Activated naive CD4-positive, alpha-beta T cell treated with Interleukin-2 at 50 U/mL for 16 hours (primary cell): Measurements from ENCODE around the gene CLEC16A.

Source experiments
- DNase-seq: peaks from one replicate; pipeline ENCODE4 v3.0.0-alpha.2; 2020

Gene CLEC16A

DNA sequence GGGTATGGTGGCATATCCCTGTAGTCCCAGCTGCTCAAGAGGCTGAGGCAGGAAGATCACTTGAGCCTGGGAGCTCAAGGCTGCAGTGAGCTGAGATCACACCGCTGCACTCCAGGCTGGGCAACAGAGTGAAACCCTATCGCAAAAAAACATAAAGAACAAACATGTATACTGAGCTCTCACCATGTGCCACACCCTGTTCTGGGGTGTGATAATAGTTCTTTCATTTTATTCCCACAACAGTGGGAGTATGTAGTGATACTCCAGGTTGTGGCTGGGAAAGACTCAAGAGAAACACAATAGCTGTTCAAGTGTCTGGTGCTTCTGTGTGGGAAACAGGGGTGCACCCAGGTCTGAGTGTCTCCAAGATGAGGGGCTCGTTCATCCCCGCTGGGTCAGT, 221.0 kb downstream of the CLEC16A start:
- no peak for DNase-seq

DNA sequence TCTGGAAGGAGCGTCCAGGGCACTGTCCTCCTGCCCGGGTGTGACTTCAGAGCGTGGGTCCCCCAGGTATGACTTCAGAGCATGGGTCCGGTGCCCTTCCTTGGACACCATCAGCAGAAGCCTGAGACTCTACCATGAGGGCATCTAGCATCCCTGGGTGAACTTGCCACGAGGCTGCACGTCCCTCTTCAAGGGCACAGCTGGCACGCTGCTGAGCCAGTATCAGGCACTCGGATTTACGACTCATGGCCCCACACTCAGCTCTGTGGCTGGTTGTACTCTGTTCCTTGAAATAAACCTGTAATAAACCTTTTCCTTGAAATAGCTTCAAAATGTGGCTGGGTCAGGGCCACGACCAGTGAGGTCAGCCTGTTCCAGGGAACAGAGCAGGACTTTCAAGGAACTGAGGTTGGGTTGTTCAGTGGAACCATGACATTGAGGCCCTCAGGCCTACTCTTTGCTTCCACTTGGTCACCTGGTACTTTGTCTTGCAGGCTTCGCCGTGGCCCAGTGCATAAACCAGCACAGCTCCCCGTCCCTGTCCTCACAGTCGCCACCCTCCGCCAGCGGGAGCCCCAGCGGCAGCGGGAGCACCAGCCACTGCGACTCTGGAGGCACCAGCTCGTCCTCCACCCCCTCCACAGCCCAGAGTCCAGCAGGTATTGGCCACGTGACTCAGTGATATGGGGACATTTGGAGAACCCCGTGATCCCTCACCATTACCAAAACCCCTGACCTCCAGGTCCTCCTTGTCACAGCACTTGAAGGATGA, 221.7 kb downstream of the CLEC16A start:
- DNase-seq, result no peak

DNA sequence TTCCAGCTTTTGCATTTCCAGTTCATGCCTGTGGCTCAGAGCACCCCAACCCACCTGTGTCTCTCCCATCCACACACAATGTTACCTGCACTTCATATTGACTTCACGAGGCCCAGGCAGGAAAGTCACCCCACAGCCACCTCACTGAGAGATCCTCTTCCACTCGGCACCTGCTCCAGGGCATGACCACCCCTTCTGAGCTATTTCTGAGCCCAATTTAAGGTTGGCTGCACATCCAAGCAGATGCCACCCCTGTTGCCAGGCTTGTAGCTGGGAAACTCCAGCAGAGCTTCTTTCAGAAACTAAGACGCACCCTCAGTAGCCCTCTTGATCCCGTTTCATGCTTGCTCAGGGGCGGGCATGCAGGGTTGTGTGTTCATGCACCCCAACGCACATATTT, 223.2 kb downstream of the CLEC16A start:
- DNase-seq, result no peak

DNA sequence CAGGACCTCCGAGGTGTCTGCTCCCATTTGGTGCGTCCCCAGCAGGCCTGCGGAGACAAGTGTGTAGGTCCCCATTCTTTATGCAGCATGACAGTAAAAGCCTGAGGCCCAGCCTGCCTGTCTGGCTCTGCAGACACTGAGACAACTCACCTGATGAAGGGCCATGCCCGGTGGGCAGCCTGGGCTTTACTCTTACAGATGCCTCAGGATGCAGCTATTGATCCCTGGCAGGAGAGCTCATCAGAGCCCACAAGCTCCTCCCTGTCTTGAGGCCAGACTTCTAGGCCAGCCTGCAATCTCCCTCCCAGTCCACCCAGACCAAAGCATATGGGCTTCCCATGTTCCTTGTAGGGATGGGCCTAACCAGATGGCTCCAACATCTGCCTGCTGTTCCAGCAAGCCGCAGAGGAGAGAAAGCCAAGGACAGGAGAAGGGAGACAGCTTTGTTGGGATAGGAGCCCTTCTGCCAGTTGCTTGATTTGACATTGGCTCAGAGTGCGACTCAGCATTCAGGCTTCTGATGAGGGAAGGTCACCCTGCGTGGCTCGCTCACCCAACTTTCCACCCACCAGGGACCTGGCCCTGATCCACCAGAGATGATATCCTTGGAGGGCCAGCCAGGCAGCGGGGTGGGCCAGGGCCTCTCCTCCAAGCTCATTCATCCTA, 224.2 kb downstream of the CLEC16A start:
- no peak for DNase-seq

DNA sequence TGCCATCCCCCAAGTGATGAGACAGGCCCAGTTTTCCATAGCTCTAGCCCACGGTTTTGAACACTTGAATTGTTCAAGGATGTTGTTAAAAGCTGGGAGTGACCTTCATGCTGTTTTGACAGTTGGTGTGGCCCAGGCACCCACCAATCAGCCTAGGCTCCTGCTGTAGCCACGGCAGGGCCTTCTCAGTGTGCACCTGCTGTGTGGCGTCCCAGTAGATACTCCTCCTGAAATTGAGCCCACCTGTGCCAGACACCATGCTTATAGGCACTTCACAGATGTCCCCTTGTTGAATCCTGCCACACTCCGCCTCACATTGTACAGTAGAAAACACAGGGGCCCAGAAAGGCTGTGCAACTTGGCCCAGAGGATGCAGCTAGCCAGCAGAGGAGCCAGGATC, 225.3 kb downstream of the CLEC16A start:
- DNase-seq, result no peak

DNA sequence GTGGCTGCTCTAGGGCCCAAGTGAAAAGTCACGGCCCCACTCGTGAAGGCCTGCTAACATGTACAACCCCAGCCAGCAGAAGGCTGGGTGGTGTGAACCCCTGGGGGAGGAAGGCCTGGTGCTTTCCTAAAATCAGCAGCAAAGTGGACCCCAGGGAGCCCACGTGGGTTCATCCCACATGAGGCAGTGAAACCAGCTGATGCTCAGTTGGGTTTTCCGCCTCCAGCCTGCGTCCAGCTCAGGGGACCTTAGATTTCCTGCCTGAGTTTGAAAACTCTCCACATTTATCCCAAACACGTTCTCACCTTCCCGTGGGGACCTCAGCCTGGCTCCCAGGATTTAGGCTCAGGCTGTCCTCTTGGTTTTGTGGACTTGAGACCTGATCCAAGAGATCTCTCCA, 225.8 kb downstream of the CLEC16A start:
- no peak for DNase-seq

DNA sequence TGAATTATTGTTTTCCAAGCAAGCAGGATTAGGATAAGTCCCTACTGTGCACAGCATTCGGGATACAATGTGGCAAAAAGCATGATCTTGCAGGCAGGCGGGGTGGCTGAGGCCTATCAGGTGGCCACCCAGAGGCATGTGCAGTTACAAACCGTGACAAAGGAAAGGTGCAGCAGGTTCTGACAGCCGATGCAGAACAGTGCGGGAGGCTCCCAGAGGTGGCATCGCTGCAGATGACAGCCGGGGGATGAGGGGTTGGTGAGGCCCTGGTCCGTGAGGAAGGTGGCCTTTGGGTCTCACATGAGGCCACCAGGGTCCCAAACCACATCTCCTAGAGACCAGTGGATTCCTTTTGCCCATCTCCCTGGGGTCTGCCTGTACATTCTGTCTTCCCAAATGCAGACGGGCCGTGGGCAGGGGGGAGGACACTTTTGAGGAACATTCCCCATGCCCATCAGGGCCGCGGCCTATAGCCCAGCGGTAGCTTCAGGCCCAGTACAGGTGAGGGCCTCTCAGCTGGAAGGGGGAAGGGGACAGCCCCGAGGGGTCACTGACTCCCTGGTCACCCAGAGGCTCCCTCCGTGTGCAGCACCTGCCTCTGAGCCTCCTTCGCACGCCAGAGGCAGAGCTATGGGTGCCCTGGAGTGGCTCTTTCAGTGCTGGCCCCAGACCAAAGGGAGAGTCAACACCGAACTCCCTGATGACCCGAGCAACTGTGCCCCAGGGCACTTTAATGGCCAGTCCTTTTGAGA, 226.5 kb downstream of the CLEC16A start:
- DNase-seq, result no peak

DNA sequence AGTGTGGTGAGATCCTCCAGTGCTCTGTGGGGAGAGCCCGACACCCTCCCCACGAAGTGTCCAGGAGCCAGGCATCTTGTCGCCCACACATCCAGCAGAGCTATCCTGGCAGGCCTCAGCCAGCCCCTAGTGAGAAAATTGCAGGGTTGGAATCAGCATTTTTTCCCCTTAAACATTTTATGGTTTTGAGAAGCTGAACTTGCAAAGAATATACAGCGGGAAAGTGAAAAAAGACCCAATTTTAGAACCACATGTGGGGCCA, 227.0 kb downstream of the CLEC16A start:
- no peak for DNase-seq

DNA sequence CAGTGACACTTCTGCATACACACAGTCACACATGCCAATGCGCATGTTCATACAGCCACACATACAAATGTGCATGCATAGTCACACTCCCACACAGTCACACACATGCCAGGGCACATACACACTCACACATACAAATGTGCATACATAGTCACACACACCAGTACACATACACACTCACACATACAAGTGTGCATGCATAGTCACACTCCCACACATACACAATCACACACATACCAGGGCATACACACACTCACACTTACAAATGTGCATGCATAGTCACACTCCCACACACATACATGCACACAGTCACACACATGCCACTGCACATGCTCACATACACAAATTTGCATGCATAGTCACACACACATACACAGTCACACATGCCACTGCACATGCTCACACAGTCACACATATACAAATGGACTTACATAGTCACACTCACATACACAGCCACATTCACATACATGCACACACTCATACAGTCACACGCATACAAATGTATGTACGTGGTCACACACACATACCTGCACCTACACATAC, 227.5 kb downstream of the CLEC16A start:
- DNase-seq, result no peak

DNA sequence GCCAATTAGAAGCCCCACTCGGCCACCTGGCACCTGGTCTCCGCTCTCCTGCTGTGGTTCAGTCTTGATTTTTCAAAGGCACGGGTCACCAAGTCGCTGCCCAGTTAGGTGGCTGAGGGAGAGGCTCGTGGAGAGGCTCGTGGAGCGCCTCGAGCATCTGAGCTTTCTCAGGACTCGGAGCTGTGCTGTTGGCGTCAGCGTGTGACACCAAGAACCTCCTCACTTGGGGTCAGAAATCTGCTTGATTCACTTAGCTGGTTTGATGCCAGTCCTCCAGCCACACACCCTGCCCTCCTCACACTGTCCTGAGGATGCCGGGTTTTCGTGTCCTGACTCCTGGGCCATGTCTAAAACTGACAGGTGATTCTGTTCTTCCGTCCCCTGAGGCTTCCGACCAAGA, 229.1 kb downstream of the CLEC16A start:
- DNase-seq, result no peak

DNA sequence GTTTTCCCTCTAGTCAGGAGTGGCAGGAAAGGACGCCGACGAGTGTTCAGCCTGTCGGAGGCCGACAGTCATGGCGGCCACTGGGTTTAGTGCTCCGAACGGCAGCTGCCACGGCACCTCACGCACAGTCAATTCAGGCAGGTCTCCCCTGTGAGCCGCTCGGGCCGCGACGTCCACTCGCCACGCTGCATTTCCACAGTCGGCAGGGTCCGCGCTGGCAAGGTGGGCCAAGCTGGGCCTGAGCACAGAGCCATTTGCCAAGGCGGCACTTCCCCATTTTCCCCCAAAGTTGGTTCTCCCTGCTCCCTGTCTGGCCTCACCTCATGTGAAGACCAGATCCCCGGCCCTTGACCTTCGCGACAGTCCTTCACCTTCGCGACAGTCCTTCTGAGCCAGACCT, 229.8 kb downstream of the CLEC16A start:
- no peak for DNase-seq

DNA sequence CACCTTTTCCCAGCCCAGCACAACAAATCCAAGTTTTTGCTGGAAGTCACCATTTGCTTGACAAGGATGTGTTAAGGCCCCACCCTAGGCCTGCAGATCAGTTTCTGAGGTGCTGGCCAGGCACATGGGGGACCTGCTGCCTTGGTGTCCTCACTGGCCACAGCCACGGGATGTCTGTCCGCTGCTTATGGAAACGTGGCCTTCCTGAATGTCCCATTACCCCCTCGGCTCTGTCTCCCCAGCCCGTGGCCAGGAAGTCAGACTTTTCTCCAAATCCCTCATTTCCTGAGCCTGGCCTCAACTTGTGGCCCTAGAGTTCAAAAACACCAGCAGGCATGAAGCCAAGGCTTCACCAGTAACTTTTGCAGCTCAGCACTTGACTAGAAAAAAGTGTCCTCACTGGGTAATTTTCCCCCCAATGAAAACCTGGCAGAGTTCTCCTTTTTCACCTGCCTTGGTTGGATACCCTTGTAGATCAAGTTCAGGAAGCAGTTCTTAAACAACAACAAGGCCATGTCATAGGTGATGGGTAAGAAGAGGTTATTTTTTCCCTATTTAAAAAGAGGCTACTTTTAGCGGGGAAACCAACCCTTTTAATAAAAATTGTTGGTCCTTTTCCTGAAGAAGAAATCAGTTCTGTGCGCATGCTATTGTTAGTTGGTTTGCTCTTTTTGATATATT, 230.9 kb downstream of the CLEC16A start:
- no peak for DNase-seq

DNA sequence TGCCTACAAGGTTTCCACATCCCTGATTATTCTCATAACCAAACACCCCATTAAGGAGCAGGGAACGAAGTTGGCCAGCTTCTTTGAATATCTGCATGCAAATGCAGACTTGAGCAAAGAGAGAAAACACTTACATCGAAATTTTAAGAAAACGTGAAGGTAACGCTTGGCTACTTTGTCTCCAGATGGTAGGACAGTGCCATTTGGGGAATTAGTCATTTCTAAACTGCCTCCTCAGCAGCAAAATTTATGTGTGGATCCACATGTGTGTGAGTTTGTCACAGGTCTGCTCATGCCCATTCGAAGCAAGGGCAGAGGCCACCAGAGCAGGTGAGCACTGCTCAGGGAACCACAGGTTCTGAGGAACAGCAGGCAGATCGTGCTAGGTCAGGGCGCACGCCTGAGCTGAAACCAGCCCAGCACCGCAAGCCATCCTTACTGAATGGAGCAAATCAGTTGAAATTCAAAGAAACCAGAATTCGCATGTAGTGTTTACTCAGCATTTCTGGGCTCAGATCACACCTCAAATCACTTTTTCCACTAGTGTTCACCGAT, 231.5 kb downstream of the CLEC16A start:
- DNase-seq, result peak; percentile 39

DNA sequence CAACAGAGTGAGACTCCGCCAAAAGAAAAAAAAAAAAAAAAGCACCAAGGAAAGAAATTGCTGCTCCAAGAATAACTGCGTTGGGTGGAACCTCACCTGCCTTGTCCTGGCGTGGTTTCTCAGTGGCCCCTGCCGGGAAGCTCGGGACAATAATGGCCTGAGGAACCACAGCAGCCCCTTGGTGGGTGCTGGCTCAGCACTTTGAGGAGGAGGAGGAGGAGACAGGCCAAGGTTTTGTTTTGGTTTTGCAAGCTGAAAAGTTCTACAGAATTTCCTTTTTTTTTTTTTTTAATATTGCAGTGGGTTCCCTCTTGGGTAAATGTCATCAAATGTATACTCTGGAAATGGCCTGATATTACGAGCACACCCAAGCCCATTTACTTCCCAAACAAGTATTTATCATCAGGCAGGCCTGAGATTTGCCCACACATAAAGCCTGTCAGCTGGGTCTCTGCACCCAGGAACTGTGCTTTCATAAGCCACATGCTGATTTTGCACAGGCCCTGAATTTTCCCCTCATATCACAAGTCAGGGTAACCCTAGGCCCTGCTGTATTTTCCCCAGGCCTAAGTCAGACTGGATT, 233.3 kb downstream of the CLEC16A start:
- DNase-seq, result no peak

DNA sequence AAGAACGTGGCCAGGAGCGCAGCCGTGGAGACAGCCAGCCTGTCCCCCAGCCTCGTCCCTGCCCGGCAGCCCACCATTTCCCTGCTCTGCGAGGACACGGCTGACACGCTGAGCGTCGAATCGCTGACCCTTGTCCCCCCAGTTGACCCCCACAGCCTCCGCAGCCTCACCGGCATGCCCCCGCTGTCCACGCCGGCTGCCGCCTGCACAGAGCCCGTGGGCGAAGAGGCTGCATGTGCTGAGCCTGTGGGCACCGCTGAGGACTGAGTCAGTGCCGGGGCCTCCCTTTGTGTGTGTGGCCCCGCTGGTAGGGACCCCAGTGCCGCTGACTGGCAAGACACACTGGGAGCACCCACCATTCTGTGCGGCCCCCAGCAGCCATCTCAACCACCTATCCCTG, 234.1 kb downstream of the CLEC16A start:
- no peak for DNase-seq

DNA sequence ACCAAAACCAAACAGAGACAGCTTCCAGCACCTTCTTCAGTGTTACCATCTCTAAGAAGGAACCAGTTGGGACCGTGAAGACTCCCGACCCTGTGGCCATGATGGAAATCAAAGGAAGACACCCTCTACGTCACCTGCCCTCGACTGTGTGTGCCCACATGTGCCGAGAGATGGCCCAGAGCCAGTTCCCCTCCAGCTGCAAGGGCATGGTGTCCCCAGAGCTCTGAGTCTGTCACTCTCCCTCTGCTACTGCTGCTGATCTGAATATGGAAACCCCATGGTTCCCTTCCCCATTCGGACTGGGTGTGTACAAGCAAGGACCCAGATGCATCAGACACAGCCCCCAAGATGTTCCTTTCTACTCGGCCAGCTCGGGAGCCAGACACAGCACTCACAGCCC, 235.2 kb downstream of the CLEC16A start:
- no peak for DNase-seq

DNA sequence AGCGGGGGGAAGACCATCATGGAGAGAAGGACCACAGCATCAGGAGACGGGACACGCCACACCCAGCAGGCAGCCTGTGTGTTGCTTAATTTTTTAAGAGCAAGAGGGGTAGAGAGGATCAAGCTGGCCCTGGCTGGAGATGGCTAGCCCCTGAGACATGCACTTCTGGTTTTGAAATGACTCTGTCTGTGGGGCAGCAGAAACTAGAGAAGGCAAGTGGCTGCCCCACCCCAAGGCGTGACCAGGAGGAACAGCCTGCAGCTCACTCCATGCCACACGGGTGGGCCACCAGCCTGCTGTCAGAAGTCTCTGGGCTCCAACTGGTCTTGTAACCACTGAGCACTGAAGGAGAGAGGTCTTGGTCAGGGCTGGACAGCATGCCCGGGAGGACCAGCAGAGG, 236.1 kb downstream of the CLEC16A start:
- no peak for DNase-seq

DNA sequence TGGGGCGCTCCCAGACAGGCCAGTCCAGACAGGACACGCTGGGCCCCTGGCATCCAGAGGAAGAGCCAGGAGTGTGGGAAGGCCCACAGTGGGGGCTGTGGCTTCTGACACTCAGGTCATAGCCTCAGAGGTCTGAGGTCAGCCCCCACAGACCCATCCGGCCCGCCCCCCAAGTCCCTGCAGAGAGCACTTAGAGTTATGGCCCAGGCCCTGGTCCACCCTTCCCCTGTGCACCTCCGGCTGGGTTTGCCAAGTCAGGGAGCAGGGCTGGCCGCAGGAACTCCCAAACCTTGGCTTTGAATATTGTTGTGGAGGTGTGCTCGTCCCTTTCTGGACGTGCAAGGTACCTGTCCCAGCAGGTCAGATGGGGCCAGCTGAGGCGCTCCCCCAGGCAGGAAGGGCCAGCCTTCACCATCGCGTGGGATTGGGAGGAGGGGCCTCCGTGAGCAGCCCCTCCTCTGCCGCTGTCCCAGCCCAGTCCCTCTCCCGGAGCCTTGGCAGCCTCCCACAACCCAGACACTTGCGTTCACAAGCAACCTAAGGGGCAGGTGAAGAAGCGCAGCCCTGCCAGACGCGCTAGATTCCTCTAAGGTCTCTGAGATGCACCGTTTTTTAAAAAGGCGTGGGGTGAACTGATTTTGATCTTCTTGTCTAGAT, 237.0 kb downstream of the CLEC16A start:
- no peak for DNase-seq

DNA sequence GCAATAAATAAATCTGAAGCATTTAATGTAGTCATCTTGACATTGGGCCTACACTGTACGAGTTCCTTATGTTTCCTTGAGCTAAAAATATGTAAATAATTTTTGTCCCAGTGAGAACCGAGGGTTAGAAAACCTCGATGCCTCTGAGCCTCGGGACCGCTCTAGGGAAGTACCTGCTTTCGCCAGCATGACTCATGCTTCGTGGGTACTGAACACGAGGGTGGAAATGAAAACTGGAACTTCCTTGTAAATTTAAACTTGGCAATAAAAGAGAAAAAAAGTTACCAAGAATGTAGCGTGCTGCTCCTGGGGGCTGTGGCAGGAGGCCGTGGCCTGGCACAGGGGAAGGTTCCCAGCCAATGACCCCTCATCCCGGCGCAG, 237.5 kb downstream of the CLEC16A start:
- DNase-seq, result peak; percentile 33

DNA sequence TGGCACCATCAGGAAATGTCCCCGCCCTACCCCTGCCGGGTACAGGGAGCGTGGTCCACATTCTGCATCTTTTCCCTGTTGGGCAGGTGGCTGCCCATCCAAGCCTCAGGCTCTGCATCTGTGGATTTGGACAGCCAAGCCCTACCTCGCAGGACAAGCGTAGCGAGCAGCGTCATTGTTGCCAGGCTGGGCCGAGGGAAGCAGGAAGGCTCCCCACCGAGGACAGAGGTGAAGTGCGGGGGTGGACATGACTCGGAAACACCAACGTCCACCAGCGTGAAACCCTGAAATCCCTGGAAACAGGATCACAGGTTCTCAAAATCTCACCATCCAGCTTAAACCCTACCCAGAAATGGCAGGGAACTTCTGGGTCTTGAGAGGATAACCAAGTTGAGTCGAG, 238.0 kb downstream of the CLEC16A start:
- no peak for DNase-seq

DNA sequence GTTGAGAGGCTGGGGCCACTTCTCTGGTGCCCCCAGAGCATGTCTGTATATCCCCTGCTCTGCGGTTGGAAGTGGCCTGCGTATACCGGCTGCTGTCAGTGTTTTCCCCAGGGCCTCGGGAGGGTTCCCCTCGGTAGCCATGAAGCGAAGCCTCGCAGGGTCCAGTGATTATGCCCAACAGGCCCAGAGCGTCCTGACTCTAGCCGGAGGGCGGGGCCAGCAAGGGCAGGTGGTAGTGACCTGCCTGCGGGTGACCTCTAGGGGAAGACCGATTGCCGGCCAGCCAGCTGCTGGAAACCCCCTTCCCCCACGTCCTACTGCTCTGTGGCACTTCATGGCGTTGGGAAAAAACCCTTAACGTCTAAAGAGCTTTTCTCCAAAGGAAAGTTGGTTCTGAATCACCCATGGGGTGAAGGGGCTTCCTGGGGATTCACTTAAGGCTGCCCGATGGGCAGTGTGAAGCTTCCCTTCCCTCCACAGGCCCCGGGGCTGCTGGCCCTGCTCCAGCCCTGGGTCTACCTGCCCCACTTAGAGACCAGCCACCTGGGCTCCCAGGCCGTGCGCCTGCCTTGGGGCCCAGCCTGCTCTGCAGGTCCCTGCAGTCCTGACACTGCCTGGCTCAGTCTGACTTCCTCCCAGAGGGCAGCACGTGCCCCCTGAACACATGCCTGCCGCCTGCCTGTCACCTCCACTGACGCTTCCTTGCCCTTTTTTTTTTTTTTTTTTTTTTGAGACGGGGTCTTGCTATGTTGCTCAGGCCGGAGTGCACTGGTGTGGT, 238.9 kb downstream of the CLEC16A start:
- DNase-seq, result no peak
